HG02970 (cell line): Measurements from ENCODE around the gene COLEC11.
"Not testable (repeated sequence)": the region's sequence is repeated elsewhere in the genome, so short reads cannot be mapped to it uniquely, and the experiment has no call there.

ENCODE experiments used
- ATAC-seq: cut with Tn5 transposase; IDR thresholded peaks from one replicate; pipeline ENCODE4 v1.9.1; 2021; ENCODE audit warnings: mild to moderate bottlenecking, moderate library complexity, moderate number of reproducible peaks; ENCODE audit not compliant: unreplicated experiment, low FRiP score

Gene COLEC11

DNA sequence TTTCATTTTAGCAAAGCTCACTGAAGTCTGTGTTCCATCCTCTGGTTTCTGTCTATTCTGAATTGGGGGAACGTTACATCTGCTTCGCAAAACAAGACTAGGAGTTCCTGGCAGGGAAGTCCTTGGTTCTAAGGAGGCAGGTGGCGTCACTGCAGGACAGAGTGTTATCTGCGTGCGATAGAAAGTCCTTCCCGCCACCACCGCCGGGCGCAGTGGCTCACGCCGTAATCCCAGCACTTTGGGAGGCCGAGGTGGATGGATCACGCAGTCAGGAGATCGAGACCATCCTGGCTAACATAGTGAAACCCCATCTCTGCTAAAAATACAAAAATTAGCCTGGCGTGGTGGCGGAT lies 41.0 kb downstream of the COLEC11 start:
- not testable (repeated sequence) for ATAC-seq

DNA sequence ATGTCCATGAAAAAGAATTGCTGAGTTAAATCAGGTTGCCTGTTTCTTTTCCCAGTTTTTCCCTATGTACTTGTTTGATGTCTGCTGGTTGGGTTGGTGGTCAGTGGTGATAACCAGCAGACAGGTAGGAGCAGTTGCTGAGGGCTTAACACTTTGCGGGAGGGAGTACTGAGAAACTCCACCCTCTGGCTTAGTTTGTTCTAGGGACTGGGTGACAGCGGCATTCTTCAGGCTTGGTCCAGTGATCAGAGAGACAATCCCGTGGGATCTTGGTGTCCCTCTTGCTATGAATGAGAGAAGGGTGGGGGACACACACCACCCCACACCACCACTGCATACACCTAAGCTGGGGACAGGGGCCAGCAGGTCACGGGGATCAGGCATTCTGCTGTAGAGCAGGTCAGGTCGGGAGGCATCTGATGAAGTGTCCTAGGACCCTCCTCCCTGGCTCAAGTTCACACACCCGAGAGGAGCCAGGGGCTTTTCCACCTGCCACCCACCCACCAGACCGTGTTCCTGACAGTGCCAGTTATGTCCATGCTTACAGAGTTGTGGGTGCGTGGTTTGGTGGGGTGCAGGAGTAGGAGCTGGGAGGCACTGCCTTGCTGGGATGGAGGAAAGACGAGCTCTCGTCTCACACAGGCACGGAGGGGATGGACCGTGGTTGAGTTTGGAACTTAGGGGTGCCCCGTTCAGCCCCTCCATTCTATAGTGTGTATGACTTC lies 41.8 kb downstream of the COLEC11 start:
- no peak for ATAC-seq

DNA sequence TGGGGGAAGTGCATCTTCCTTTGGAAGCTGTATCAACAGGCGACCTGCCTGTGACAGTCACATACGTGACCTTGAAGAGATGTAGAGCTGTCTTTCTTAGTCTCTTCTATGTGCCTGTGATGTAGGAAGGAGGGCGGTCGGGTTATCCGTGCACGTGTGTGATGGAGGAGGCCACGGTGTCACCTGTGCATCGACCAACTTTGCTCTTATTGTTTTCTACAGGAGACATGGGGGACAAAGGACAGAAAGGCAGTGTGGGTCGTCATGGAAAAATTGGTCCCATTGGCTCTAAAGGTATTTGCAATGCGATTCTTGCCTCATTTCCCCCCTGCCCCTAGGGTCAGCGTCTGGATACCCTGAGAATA lies 42.4 kb downstream of the COLEC11 start:
- ATAC-seq: no peak

DNA sequence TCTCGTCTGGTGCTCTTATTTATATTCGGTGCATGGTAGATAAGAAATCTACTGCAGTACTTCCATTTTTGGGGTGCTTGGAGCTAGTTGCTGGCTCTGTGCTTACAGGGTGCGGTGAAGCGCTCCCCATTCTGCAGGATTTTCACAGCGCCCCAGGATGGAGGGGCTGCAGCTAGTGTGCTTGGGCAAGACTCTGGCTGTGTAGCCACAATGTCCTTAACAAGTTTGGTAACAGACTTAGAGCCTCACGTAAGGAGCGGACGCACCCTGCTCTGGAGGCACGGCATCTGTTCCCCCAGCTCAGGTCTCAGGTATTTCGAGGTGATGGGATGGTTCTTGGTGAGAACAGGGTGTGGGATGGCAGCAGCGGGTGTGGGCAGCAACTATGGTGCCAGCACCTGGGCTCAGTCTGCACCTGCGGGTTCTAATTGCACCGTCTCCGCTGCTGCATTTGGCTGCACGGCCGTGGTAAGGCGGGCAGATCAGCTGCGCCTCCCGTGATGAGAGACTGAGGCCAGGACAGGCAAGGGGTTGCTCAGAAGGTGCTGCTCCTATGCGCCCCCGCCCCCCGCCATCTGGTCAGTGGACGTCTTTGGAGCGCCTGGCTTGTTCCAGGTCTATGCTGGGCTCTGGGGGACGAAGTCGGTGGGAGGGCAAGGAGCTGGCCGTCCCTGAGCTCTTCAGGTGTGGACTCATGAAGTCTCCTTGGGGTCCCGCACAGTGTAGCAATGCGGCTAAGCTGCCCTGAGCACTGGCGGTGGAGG lies 43.0 kb downstream of the COLEC11 start:
- ATAC-seq: no peak

DNA sequence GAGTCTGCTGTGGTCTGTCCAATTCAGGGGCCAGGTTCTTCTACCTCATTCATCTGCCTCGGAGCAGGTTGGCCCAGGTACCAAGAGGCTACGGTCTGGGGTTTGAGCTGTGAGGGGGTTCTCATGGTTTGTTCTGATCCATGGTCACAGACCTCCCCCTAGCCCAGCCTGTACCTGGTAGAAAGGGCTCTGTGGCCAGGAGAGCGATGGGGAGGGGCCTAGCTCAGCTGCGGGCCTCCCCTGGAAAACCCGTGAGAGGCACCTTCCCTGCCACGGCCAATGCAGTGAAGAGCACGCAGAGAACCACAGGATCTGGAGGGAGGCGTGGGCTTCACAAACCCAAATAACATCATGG lies 43.5 kb downstream of the COLEC11 start:
- ATAC-seq: no peak

DNA sequence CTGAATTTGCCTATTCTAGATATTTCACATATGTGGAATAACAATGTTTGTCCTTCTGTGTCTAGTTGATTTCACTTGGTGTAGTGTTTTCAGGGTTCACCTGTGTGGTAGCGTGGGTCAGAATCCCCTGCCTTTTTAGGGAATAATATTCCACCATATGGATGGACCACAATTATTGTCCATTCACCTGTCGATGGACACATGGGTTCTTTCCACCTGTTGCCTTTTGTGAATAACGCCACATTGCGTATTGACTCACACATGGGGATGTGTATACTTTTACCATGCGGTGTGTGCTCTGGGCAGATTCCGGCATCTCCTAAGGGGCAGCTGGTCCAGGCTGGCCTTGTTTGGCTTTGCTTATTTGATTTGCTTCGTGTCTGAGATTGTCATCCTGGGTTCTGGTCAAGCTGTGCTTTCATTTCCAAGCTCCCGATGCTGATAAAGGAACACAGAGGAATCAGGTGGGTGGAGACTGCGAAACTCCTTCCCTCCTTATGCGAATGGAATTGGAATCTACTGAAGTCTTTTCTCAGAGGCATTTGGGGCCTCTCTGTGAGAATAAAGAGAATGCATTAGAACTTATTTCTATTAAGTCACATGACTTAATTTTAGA lies 44.2 kb downstream of the COLEC11 start:
- no peak for ATAC-seq

DNA sequence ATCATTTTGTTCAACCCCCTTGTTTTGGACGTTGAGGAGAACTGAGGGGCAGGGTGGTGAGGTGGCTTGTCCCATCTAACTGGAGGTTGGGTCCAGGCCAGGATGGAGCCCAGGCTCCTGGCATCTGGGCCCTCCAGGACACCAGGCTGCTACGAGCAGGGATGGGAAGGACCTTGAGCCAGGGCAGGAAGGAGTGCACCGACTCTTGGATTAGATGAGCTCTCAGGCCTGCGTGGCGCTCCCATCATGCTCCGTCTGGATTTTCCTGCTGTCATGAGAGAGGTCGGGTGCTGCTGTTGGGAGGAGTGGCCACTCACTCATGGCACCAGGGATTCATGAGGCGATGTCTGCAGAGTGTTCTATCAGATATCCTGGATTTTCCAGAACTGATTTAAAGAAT lies 44.7 kb downstream of the COLEC11 start:
- no peak for ATAC-seq

DNA sequence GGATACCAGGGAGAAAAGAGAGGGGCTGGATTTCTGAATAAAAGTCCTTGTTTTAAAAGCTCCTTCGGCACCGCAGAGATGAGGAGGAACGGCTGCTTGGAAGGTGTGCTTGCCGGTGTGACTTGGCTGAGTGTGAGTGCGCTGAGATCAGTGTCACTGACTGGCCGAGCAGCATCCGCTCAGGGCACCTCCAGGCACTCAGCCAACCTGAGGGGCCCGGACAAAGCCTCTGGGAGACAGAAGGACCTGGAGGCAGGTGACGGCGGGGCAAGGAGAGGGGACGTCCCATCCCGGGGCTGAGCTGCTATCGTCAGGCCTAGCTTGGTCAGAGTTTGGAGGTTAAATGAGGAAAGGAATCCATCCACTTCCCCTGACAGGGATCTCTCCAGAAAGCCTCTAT lies 46.3 kb downstream of the COLEC11 start:
- ATAC-seq: no peak

DNA sequence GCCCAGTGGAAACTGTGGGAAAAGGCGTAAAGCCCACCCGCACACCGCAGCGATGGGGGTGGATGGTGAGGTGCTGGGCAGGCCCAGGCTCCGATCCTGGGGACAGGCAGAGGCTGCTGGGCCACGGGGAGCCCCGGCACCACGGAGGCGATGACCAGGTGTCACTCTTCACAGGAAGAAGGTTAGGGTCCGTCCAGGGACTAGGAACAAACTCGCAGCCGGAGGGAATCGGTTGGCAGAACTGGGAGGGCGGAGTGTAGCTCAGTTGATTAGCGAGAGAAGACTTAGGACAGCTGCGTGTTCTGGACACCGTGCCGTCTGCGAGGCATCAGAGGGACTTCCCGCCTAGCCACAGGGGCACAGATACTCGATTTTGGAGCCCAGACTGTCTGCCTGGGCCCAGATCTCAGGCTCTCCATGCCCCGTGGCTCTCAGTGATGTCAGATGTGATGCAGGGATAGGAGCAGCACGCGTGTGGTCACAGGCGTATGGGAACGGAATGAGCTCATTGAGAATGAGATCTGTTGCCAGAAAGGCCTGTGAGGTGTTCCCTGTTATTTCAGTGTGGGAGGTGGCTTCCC lies 47.0 kb downstream of the COLEC11 start:
- no peak for ATAC-seq

DNA sequence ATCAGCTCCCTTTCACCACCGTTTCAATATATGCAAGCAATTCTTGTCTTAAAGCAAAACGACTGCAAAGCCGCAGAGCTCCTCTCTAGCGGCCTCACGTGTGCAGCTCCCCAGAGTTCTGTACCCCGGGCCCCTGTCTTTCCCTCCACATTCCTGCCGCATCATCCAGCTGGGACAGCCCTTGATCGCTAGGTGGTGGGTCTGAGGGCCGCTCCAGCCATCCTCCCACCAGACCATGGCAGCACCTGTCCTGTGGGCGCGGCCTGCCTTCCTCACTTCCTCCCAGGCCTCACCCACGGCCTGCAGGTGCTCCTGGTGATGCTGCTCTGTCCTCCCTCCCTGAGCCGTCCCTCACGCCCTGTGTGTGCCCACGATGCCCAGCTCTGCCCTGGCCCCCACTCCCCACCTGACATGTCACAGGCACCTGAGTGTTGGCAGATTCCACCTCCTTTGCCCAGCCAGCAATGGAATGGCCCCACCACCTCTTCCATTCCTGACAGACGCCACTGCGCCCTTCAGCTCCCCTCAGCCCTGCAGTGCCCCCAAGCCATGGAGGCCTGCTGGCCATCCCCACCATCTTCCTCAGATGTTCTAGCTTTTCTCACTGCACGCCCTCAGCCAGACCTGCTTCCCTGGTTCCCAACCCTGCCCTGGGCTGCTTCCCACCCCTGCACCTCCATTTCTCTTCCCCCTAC lies 47.8 kb downstream of the COLEC11 start:
- no peak for ATAC-seq

DNA sequence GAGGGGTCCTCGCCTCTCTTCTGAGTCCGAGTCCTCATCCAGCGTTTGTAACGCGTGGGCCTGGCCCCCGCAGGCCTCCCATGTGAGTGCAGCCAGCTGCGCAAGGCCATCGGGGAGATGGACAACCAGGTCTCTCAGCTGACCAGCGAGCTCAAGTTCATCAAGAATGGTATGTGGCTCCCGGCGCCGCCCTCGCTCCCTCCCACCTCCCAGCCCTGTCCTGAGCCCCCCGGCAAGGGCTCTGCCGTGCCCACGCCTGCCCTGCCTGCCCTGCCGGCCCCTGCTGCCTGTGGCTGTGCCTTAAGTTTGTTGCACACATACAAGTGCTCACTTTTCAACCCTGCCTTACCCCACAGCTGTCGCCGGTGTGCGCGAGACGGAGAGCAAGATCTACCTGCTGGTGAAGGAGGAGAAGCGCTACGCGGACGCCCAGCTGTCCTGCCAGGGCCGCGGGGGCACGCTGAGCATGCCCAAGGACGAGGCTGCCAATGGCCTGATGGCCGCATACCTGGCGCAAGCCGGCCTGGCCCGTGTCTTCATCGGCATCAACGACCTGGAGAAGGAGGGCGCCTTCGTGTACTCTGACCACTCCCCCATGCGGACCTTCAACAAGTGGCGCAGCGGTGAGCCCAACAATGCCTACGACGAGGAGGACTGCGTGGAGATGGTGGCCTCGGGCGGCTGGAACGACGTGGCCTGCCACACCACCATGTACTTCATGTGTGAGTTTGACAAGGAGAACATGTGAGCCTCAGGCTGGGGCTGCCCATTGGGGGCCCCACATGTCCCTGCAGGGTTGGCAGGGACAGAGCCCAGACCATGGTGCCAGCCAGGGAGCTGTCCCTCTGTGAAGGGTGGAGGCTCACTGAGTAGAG lies 48.7 kb downstream of the COLEC11 start:
- ATAC-seq: no peak

DNA sequence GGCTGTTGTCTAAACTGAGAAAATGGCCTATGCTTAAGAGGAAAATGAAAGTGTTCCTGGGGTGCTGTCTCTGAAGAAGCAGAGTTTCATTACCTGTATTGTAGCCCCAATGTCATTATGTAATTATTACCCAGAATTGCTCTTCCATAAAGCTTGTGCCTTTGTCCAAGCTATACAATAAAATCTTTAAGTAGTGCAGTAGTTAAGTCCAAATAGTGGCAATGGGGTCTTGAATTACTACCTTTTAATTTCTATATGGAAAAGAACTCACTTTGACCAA lies 49.3 kb downstream of the COLEC11 start:
- peak; percentile 42 for ATAC-seq

DNA sequence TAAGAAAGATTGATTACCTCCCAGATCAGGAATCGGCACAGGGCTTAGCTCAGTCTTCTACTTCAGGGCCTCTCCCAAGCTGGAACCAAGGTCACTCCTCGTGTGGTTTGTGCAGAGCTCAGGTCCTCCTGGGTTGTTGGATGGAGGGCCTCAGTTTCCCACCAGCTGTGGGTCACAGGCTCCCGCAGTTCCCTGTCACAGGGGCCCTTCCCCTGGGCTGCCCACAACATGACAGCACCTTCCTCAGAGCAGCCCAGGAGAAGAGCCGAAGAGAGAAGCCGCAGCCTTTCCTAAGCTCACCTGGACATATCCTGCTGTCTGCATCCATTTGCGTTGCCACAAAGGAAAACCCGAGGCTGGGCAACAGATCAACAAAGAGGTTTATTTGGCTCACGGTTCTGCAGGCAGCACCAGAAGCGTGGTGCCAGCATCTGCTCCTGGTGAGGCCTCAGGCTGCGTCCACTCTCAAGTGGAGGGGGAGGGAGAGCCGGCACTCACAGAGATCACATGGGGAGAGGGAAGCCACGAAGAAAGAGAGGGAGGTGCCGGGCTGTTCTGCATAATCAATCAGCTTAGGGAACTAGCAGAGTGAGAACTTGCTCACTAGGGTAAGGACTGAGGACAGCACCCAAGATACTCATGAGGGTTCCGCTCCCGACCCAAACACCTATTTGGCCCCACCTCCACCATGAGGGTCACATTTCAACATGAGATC lies 50.1 kb downstream of the COLEC11 start:
- no peak for ATAC-seq

DNA sequence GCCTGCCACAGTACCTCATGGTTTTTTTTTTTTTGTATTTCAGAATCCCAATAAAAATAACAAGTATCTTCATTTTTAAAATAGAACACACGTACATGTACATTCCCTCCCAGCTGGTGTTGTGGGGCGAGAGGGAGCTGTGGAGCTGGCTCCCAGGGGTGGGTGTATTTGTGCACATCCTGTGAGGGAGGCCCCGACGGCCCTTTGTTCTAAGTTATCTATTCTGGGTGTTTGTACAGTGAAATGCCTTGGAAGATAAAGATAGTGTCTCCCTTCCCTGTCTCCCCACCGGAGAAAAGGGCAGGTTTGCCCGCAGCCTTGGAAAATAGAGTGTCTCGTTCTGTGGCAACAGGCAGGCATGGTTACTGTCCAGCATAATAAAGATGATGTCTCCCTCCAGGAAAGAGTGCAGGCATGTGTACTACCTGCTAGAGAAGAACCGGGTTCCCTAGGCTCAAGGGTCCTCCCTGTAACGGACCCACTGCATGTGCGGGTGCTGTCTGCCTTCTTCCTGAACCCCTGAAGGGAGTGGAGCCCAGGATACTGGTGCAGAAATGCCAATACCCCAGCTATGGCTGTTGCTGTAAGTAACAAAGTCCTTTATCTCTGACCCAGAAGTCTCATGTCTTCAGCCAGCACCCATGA lies 51.0 kb downstream of the COLEC11 start:
- no peak for ATAC-seq

DNA sequence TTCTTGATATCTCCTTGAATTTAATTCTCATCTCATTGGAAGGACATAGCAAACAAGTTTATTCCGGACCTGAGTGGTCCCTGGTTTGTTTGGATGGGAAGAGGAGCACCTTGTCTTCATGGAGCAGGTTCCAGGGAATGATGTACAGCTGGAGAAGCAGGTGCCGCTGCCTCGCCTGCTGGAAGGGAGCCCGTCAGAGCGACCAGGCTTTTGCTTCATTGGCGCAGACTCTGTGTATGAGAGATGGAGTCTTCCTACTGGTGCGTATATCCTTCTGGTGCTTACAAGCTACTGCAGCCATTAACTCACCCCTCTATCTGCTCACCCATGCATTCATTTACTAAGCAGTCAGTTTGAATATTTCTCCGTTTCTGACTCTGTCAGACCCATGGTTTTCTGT lies 51.5 kb downstream of the COLEC11 start:
- no peak for ATAC-seq

DNA sequence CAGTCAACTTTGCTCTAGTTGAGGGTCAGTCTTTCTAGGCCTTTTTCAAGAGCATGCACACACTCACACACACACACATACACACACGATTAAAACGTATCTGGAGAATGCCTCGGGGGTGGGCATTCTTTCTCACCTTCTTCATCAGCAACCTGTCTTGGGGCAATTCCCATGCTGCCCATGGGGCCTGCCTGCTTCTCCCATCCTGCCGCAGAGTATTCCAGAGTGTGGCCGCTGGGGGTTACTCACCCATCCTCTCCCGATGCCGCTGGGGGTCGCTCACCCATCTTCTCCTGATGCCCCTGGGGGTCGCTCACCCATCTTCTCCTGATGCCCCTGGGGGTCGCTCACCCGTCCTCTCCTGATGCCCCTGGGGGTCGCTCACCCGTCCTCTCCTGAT lies 52.3 kb downstream of the COLEC11 start:
- no peak for ATAC-seq

DNA sequence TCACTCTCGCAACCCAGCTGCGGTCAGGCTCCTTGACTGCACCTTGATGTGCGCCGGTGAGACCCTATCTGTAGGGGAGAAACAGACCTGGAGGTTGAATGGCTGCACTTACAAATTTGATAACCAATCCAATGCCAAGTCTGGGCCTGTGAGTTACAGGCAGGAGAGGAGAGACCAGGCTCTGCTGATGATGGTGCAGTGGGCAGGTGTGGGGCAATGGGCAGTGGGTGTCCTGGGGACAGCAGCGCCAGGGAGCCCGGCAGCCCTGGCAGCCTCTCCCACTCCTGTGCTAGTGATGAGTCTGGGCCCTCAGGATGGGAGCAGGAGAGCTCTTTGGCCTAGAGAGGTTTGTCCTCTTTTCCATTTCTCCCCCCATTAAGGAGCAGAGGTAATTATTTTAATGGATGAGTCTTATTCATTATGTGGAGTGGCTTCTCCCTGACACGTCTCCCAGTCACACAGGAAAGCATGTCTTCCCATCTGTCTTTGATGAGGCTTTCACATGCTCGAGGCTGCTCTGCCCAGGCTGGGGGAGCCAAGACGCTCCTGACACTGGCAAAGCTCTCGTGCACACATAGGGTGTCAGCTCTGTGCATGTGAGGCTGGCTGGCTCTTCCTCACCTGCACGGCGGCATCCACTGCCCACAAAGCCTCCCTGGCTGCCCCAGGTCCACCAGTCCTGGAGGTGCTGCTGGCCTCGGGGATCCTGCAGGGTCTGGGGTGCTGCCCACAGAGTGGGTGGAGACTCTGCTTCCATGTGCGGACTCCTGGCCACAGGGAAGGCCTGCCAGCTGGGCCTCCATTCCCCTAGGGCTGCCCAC lies 53.1 kb downstream of the COLEC11 start:
- ATAC-seq: no peak

DNA sequence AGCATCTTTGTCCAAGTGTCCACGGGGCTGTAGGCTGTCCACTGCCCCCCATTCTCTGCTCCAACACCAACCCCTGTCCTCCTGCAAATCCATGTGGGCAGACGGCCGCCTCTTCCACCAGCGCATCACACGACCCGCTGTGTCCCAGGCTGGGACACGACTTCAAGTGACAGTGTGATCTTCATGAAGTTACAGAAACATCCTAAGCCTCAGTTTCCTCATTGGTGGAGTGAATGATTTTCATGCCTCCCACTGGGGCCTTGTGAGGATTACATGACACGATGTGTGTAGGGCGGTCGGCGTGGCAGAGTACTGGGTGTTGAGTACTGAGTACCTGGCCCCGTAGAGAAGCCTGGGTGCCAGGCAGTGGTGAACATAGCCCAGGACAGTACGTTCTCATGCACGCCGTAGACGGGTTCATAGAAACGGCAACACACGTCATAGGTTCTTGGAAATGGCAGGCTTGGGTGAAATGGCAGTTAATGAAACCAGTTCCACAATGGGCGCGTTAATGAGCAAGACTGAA lies 53.8 kb downstream of the COLEC11 start:
- ATAC-seq: no peak
